BE2C (cell line): ENCODE results near the gene MVK.

Source experiments
- DNase-seq: peaks from one replicate; pipeline ENCODE4 v3.0.0-alpha.2; 2020
- H3K27me3 ChIP-seq: fragments of 250-450 bp; sonication (Bioruptor Pico); 2 replicates; pipeline ENCODE4 v1.5.1; 2020; ENCODE audit warnings: mild to moderate bottlenecking
- H3K36me3 ChIP-seq: fragments of 250-450 bp; sonication (Bioruptor Pico); 2 replicates; pipeline ENCODE4 v1.5.1; 2020; ENCODE audit warnings: mild to moderate bottlenecking
- H3K4me1 ChIP-seq: fragments of 250-450 bp; sonication (Bioruptor Pico); 2 replicates; pipeline ENCODE4 v1.5.1; 2020
- H3K4me3 ChIP-seq: 2 replicates; pipeline ENCODE4 v1.5.1; 2011; ENCODE audit warnings: low read depth, low read length
- H3K9me3 ChIP-seq: fragments of 250-450 bp; sonication (Bioruptor Pico); 2 replicates; pipeline ENCODE4 v1.5.1; 2020
- CTCF ChIP-seq: IDR thresholded peaks from 2 replicates; pipeline ENCODE4 v1.5.1; 2012; ENCODE audit warnings: mild to moderate bottlenecking, low read depth, low read length

MVK gene

GRCh38 chr12:109542876-109543275 is 30.7 kb upstream of the MVK start:
- no peaks in the 10 kb centered on the region for H3K27me3 ChIP-seq

GRCh38 chr12:109544955-109545531 is 28.6 kb upstream of the MVK start:
- no peaks in the 10 kb centered on the region for H3K9me3 ChIP-seq
- TF ChIP-seq CTCF = no peak
- no peaks in the 10 kb centered on the region for H3K27me3 ChIP-seq
- H3K4me1 ChIP-seq = no peaks in the 10 kb centered on the region; the same call in none of the 2 replicates
- H3K4me3 ChIP-seq = no peak overlapping the region
- no peaks in the 10 kb centered on the region for H3K36me3 ChIP-seq
- peak; percentile 48 for DNase-seq

More at GRCh38 chr12:109542876-109543275, 30.7 kb upstream of the MVK start:
- TF ChIP-seq CTCF = no peak
- Histone ChIP-seq H3K4me1 (peaks cover 8% of the 10 kb centered on the region), H3K9me3 (no peaks in the 10 kb centered on the region), H3K4me3 (no peak overlapping the region), H3K36me3 (no peaks in the 10 kb centered on the region)
- no peak for DNase-seq

GRCh38 chr12:109545826-109546225 is 27.8 kb upstream of the MVK start:
- no peak for DNase-seq
- H3K4me3 ChIP-seq = no peak overlapping the region
- H3K27me3 ChIP-seq = no peaks in the 10 kb centered on the region
- no peak for TF ChIP-seq CTCF
- H3K4me1 ChIP-seq = no peaks in the 10 kb centered on the region; the same call in none of the 2 replicates
- H3K9me3 ChIP-seq = no peaks in the 10 kb centered on the region
- no peaks in the 10 kb centered on the region for H3K36me3 ChIP-seq

GRCh38 chr12:109547286-109547685 is 26.3 kb upstream of the MVK start:
- Histone ChIP-seq H3K4me1 (no peaks in the 10 kb centered on the region; the same call in 1 of the 2 replicates), H3K36me3 (no peaks in the 10 kb centered on the region), H3K4me3 (no peak overlapping the region), H3K9me3 (no peaks in the 10 kb centered on the region), H3K27me3 (no peaks in the 10 kb centered on the region)
- no peak for DNase-seq
- TF ChIP-seq CTCF = no peak

- no peak for DNase-seq
Measured at GRCh38 chr12:109548258-109548657, 25.3 kb upstream of the MVK start.

More at GRCh38 chr12:109548258-109548657, 25.3 kb upstream of the MVK start:
- TF ChIP-seq CTCF = no peak
- Histone ChIP-seq H3K36me3 (no peaks in the 10 kb centered on the region), H3K4me3 (no peak overlapping the region), H3K9me3 (no peaks in the 10 kb centered on the region), H3K27me3 (no peaks in the 10 kb centered on the region), H3K4me1 (no peaks in the 10 kb centered on the region; the same call in 1 of the 2 replicates)
